H1 (cell line): Measurements from ENCODE around the gene BRIP1. TPM values are rescaled to one million over a fixed set of nuclear protein-coding genes. Genes with fewer than 3 reads are reported as not detected.

Source experiments
- CTCF ChIA-PET: fragments of 300-600 bp; sonication (Branson Sonifier 250); formaldehyde crosslinking; loops from one replicate; lab custom pipeline; 2021; ENCODE audit not compliant: partially characterized antibody; lab: Charles Lee
- POLR2A ChIA-PET: fragments of 300-600 bp; sonication (Branson Sonifier 250); formaldehyde crosslinking; loops from one replicate; lab custom pipeline; 2021; ENCODE audit warnings: inconsistent platforms; ENCODE audit not compliant: partially characterized antibody; lab: Charles Lee
- DNase-seq, 2 experiments: peaks; one replicate each; pipeline versions ENCODE4 v3.0.0 to v3.0.0-alpha.2; 2010 to 2022; ENCODE audit warnings: low spot score in 2 of 2, low read depth in 1 of 2, mixed read lengths in 1 of 2
- FAIRE-seq: peaks from 2 replicates; lab custom pipeline; 2011; peaks lifted over from hg19 to GRCh38; lab: Jason Lieb, UNC
- H2AFZ ChIP-seq: 2 replicates; pipeline ENCODE4 v1.8.1; 2012; ENCODE audit warnings: low read length, inconsistent platforms
- H2AK5ac ChIP-seq: 2 replicates; pipeline ENCODE4 v1.6.1; 2013; ENCODE audit warnings: low read depth, low read length
- H2BK120ac ChIP-seq: replicated peaks from 2 replicates; pipeline ENCODE3; 2013; ENCODE audit warnings: low read depth, low read length, inconsistent platforms
- H2BK12ac ChIP-seq: 2 replicates; pipeline ENCODE4 v1.6.1; 2013; ENCODE audit warnings: low read depth, low read length
- H2BK15ac ChIP-seq: 2 replicates; pipeline ENCODE4 v1.6.1; 2013; ENCODE audit warnings: low read length
- H2BK20ac ChIP-seq: 2 replicates; pipeline ENCODE4 v1.6.1; 2013; ENCODE audit warnings: low read length
- H2BK5ac ChIP-seq: 2 replicates; pipeline ENCODE4 v1.6.1; 2013; ENCODE audit warnings: low read depth, low read length
- H3K14ac ChIP-seq: 2 replicates; pipeline ENCODE4 v1.6.1; 2013; ENCODE audit warnings: inconsistent platforms; ENCODE audit not compliant: insufficient read length
- H3K18ac ChIP-seq: 2 replicates; pipeline ENCODE4 v1.6.1; 2013; ENCODE audit warnings: low read length; ENCODE audit errors: extremely low read depth
- H3K23ac ChIP-seq: 2 replicates; pipeline ENCODE4 v1.6.1; 2013; ENCODE audit warnings: inconsistent platforms; ENCODE audit not compliant: insufficient read length
- H3K23me2 ChIP-seq: 2 replicates; pipeline ENCODE4 v1.6.1; 2013; ENCODE audit warnings: low read depth, low read length
- H3K27ac ChIP-seq: 2 replicates; pipeline ENCODE4 v1.6.1; 2011; ENCODE audit warnings: low read depth, low read length, inconsistent platforms
- H3K27me3 ChIP-seq, 4 experiments: replicated peaks in 1 of 4; 1 replicate in 1 of 4; 2 replicates in 3 of 4; pipeline versions ENCODE4 v1.6.1 to v1.8.1; 2011 to 2013; ENCODE audit warnings: low read length in 3 of 4, mild to moderate bottlenecking in 3 of 4, inconsistent platforms in 2 of 4, mixed read lengths in 2 of 4, moderate library complexity in 1 of 4; ENCODE audit not compliant: control insufficient read depth in 3 of 4, insufficient read depth in 3 of 4; ENCODE audit errors: extremely low read depth in 1 of 4
- H3K36me3 ChIP-seq, 4 experiments: 2 replicates each; pipeline versions ENCODE4 v1.6.1 to v1.8.1; 2011 to 2013; ENCODE audit warnings: mild to moderate bottlenecking in 4 of 4, low read length in 3 of 4, moderate library complexity in 2 of 4, control low read depth in 1 of 4, inconsistent platforms in 1 of 4; ENCODE audit not compliant: insufficient read depth in 4 of 4, control insufficient read depth in 2 of 4
- H3K4ac ChIP-seq: replicated peaks from 2 replicates; pipeline ENCODE3; 2013; ENCODE audit warnings: low read length, low read depth, mixed read lengths, inconsistent platforms; ENCODE audit not compliant: insufficient read length
- H3K4me1 ChIP-seq, 4 experiments: replicated peaks in 1 of 4; 1 replicate in 1 of 4; 2 replicates in 3 of 4; pipeline versions ENCODE4 v1.6.1 to v1.8.1; 2011 to 2013; ENCODE audit warnings: low read length in 3 of 4, inconsistent platforms in 2 of 4, mixed read lengths in 1 of 4; ENCODE audit not compliant: insufficient read depth in 4 of 4, control insufficient read depth in 3 of 4
- H3K4me2 ChIP-seq, 2 experiments: 2 replicates each; pipeline versions ENCODE4 v1.6.1 to v1.8.1; 2011 to 2013; ENCODE audit warnings: low read depth in 2 of 2, low read length in 2 of 2, control low read depth in 1 of 2, inconsistent platforms in 1 of 2, mild to moderate bottlenecking in 1 of 2; ENCODE audit not compliant: insufficient read depth in 1 of 2
- H3K4me3 ChIP-seq, 4 experiments: fragments of 200-600, 300-600 bp in 1 of 4; sonication (generic), shearing (Covaris generic), sonication (Bioruptor Twin) in 1 of 4; 2 replicates each; pipeline versions ENCODE4 v1.5.1 to v1.8.1; 2011 to 2016; ENCODE audit warnings: low read length in 4 of 4, low read depth in 3 of 4, control low read depth in 2 of 4, inconsistent platforms in 2 of 4, mild to moderate bottlenecking in 2 of 4, mixed read lengths in 1 of 4, moderate library complexity in 1 of 4; ENCODE audit not compliant: insufficient read depth in 2 of 4; ENCODE audit errors: extremely low read depth in 1 of 4
- H3K56ac ChIP-seq: replicated peaks from 2 replicates; pipeline ENCODE3; 2013; ENCODE audit warnings: low read depth, mild to moderate bottlenecking, mixed read lengths, low read length, inconsistent platforms; ENCODE audit not compliant: insufficient read length
- H3K79me1 ChIP-seq: 2 replicates; pipeline ENCODE4 v1.6.1; 2013; ENCODE audit warnings: low read depth, low read length, control low read depth
- H3K79me2 ChIP-seq, 2 experiments: 2 replicates each; pipeline versions ENCODE4 v1.6.1 to v1.8.1; 2012 to 2013; ENCODE audit warnings: low read length in 2 of 2, mild to moderate bottlenecking in 2 of 2, inconsistent platforms in 1 of 2; ENCODE audit not compliant: insufficient read depth in 2 of 2, control insufficient read depth in 1 of 2
- H3K9ac ChIP-seq, 4 experiments: replicated peaks in 1 of 4; 1 replicate in 1 of 4; 2 replicates in 3 of 4; pipeline versions ENCODE4 v1.6.1 to v1.8.1; 2011 to 2013; ENCODE audit warnings: low read depth in 3 of 4, low read length in 3 of 4, control low read depth in 2 of 4, mild to moderate bottlenecking in 2 of 4, moderate library complexity in 2 of 4, inconsistent platforms in 1 of 4; ENCODE audit errors: extremely low read depth in 1 of 4
- H3K9me3 ChIP-seq, 2 experiments: 2 replicates each; pipeline versions ENCODE4 v1.6.1 to v1.8.1; 2012 to 2013; ENCODE audit warnings: mild to moderate bottlenecking in 2 of 2, moderate library complexity in 2 of 2, control low read depth in 1 of 2, inconsistent platforms in 1 of 2, low read depth in 1 of 2, low read length in 1 of 2, mixed read lengths in 1 of 2; ENCODE audit not compliant: insufficient read depth in 2 of 2
- H4K20me1 ChIP-seq, 2 experiments: replicated peaks in 1 of 2; 2 replicates each; pipeline versions ENCODE3 to v1.8.1; 2011 to 2013; ENCODE audit warnings: inconsistent platforms in 2 of 2, low read length in 2 of 2, mild to moderate bottlenecking in 1 of 2; ENCODE audit not compliant: insufficient read depth in 2 of 2, control insufficient read depth in 1 of 2
- H4K5ac ChIP-seq: 2 replicates; pipeline ENCODE4 v1.6.1; 2013; ENCODE audit warnings: low read length, low read depth, mixed read lengths, inconsistent platforms; ENCODE audit not compliant: insufficient read length
- H4K8ac ChIP-seq: 2 replicates; pipeline ENCODE4 v1.8.0; 2013; ENCODE audit warnings: mild to moderate bottlenecking, moderate library complexity, low read length, inconsistent platforms; ENCODE audit not compliant: insufficient read depth; ENCODE audit errors: extremely low read depth
- H4K91ac ChIP-seq: replicated peaks from 2 replicates; pipeline ENCODE3; 2013; ENCODE audit warnings: low read length, mixed read lengths, inconsistent platforms; ENCODE audit not compliant: insufficient read length
- BCL11A ChIP-seq, 2 experiments: IDR thresholded peaks; one replicate each; pipeline ENCODE4 v1.6.1; 2011; ENCODE audit warnings: low read depth in 2 of 2, low read length in 2 of 2, mild to moderate bottlenecking in 2 of 2
- CEBPB ChIP-seq: IDR thresholded peaks from 2 replicates; pipeline ENCODE4 v1.6.1; 2012; ENCODE audit warnings: low read depth, low read length
- CTCF ChIP-seq, 3 experiments: IDR thresholded peaks; 1 replicate in 2 of 3; 2 replicates in 1 of 3; pipeline versions ENCODE4 v1.5.1 to v1.6.1; 2011; ENCODE audit warnings: low read length in 3 of 3, mild to moderate bottlenecking in 3 of 3, inconsistent platforms in 2 of 3, low read depth in 1 of 3, moderate library complexity in 1 of 3; ENCODE audit not compliant: insufficient read depth in 1 of 3; ENCODE audit errors: control extremely low read depth in 1 of 3
- KDM1A ChIP-seq: fragments of 200-600, 300-600 bp; sonication (generic); IDR thresholded peaks from 2 replicates; pipeline ENCODE4 v1.7.1; 2016; ENCODE audit warnings: mild to moderate bottlenecking, low read length, borderline replicate concordance
- KDM5A ChIP-seq: fragments of 200-600 bp; IDR thresholded peaks from 2 replicates; pipeline ENCODE4 v1.7.1; 2012; ENCODE audit warnings: mild to moderate bottlenecking, low read length, inconsistent platforms, mixed read lengths
- NRF1 ChIP-seq: IDR thresholded peaks from 2 replicates; pipeline ENCODE4 v1.6.1; 2011; ENCODE audit warnings: mild to moderate bottlenecking, low read depth, low read length, improper control_type of control experiment
- POLR2AphosphoS5 ChIP-seq: IDR thresholded peaks from 2 replicates; pipeline ENCODE4 v1.6.1; 2011; ENCODE audit warnings: low read depth, low read length
- SAP30 ChIP-seq: fragments of 300-600 bp; sonication (generic); IDR thresholded peaks from 2 replicates; pipeline ENCODE4 v1.7.1; 2012; ENCODE audit warnings: low read length, moderate library complexity, mild to moderate bottlenecking, inconsistent platforms; ENCODE audit not compliant: insufficient read depth, insufficient replicate concordance
- SIN3A ChIP-seq, 2 experiments: IDR thresholded peaks in 1 of 2; conservative IDR thresholded peaks in 1 of 2; 2 replicates each; pipeline ENCODE4 v1.6.1; 2011 to 2012; ENCODE audit warnings: low read length in 2 of 2, improper control_type of control experiment in 1 of 2, low read depth in 1 of 2, mild to moderate bottlenecking in 1 of 2
- SIRT6 ChIP-seq: IDR thresholded peaks from one replicate; pipeline ENCODE4 v1.7.1; 2012; ENCODE audit warnings: low read length, inconsistent platforms
- YY1 ChIP-seq: IDR thresholded peaks from 2 replicates; pipeline ENCODE4 v1.6.1; 2011; ENCODE audit warnings: low read depth, mild to moderate bottlenecking, low read length
- ZNF274 ChIP-seq: IDR thresholded peaks from 2 replicates; pipeline ENCODE4 v1.7.0; 2012; ENCODE audit warnings: low read length, borderline replicate concordance; ENCODE audit errors: extremely low read depth
- polyA plus RNA-seq, 7 experiments: library from polyadenylated mRNA; depleted of rRNA in 3 of 7; stranded (reverse) in 5 of 7; unstranded in 2 of 7; fragments of >200 nt in 5 of 7; fragments of 200-250 nt in 2 of 7; gene quantifications; 1 replicate in 5 of 7; 2 replicates in 1 of 7; 4 replicates in 1 of 7; pipeline versions ENCODE4 v1.2.1 to v1.2.3, GENCODE V29; 2011 to 2013; ENCODE audit warnings: missing spikeins in 2 of 7, mixed read lengths in 2 of 7
- total RNA-seq: library from RNA; stranded (reverse); fragmentation: NEBNext Ultra II Directional; extraction: Animal tissue kit (Norgen Biotek cat#: 25700); gene quantifications from 2 replicates; pipeline ENCODE4 v1.2.1, GENCODE V29; 2021

BRIP1 gene
- total and polyA plus RNA-seq, 2 of the 8 experiments (the other 6 are each of a cell fraction or from before 2014, with no cell fraction given): 5.8 to 19.2 TPM

DNA sequence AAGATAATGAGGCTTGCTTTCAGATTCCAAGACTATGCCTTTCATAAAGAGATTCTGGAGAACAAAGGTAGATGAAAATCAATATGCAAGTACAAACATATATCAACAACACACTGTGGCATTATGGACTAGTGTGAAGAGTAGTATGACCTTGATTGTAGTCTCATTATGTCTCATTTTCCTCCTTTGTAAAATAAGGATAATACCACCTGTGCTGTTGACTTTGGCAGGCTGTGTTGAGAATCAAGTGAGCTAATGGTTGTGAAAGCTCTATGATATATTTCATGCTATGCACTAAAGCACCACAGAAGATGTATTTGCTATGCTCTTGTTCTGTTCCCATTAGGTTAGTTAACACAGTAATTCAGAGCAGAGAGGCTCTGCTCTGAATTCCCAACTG is 193.8 kb downstream of the BRIP1 start:
- Histone ChIP-seq H2BK120ac (no peak overlapping the region), H3K4me1 (no peaks in the 10 kb centered on the region), H3K79me2 (no peaks in the 10 kb centered on the region), H3K27ac (no peak overlapping the region), H3K36me3 (no peaks in the 10 kb centered on the region), H2BK20ac (no peak overlapping the region), H2BK12ac (no peak overlapping the region), H2BK15ac (no peak overlapping the region), H4K20me1 (no peaks in the 10 kb centered on the region), H3K56ac (no peak overlapping the region), H3K23me2 (no peaks in the 10 kb centered on the region), H2AFZ (no peak overlapping the region), H3K23ac (no peak overlapping the region), H2BK5ac (no peak overlapping the region), H4K5ac (no peak overlapping the region), H4K8ac (no peak overlapping the region), H3K18ac (no peak overlapping the region), H3K9ac (no peak overlapping the region), H3K14ac (no peak overlapping the region), H3K4me3 (no peak overlapping the region), H3K4me2 (no peak overlapping the region), H3K9me3 (no peaks in the 10 kb centered on the region), H2AK5ac (no peak overlapping the region), H4K91ac (no peak overlapping the region), H3K27me3 (no peaks in the 10 kb centered on the region), H3K79me1 (no peaks in the 10 kb centered on the region), H3K4ac (no peak overlapping the region)
- ChIA-PET POLR2A (no interaction called here), CTCF (no interaction called here)
- no peak for FAIRE-seq
- no peak for DNase-seq
- TF ChIP-seq YY1 (no peak), SIRT6 (no peak), CTCF (IDR thresholded peaks at IDR 0.05; ENCODE audit: control extremely low read depth in 1 of 3, insufficient read depth in 1 of 3, low read depth in 1 of 3, low read length in 3 of 3) (no peak), CEBPB (no peak), NRF1 (no peak), BCL11A (IDR thresholded peaks at IDR 0.05; ENCODE audit: low read depth in 2 of 2, low read length in 2 of 2) (no peak), POLR2AphosphoS5 (no peak), ZNF274 (no peak), SAP30 (no peak), SIN3A (conservative IDR thresholded peaks at IDR 0.05 in 1 of 2, IDR thresholded peaks at IDR 0.05 in 1 of 2; ENCODE audit: low read depth in 1 of 2, low read length in 2 of 2) (no peak), KDM1A (no peak), KDM5A (no peak)
